ENCODE measurements around the gene CCDC81.
"Not testable (repeated sequence)": the region's sequence is repeated elsewhere in the genome, so short reads cannot be mapped to it uniquely, and the experiment has no call there.

Gene CCDC81

GRCh38 chr11:86388198-86388597, 13.5 kb downstream of the CCDC81 start:
- DNase-seq, result no peak

- no peak for DNase-seq
Observed at GRCh38 chr11:86390487-86390886, 15.8 kb downstream of the CCDC81 start.

- peak; percentile 34 for DNase-seq
Observed at GRCh38 chr11:86395061-86395551, 20.4 kb downstream of the CCDC81 start.

DNA sequence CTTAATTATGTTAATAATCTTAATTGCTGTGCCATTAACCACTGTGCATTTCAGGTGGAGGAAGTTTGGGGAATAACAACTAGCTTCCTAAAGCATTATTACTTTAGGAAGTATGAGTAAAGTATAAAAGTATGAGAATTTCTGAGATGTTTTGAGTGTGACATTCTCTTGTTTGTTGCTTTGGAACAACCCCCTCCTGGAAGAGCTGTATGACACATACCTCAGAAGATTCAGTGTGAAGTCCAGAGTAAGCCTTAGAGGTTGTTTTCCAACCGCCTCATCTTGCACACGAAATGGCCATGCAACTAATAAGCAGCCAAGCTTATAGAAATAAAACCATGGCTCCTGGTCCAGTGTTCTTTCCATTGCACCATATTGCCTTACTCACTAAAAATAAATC, 21.7 kb downstream of the CCDC81 start:
- DNase-seq, result peak; percentile 77

DNA sequence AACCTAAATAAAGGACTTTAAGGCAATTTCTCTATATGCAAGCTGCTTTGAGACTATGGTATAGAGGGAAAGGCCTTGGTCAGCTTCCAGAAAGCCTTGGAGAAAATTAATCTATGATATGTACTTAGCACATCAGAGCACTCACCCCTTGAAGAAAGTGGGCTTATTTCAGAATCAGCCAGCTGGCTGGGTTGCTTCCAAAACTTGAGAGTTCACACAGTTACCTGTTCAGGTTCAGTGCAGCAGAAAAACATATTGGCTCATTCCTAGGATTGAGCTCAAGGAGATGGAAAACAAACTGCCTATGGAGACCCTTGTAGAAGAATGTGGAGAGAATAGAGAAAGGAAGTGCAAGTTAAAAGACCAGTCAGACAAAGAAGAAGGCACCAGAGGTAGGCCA, 22.7 kb downstream of the CCDC81 start:
- DNase-seq, result no peak

GRCh38 chr11:86398106-86398505, 23.4 kb downstream of the CCDC81 start:
- no peak for DNase-seq

GRCh38 chr11:86403458-86403857, 28.8 kb downstream of the CCDC81 start:
- no peak for DNase-seq

DNA sequence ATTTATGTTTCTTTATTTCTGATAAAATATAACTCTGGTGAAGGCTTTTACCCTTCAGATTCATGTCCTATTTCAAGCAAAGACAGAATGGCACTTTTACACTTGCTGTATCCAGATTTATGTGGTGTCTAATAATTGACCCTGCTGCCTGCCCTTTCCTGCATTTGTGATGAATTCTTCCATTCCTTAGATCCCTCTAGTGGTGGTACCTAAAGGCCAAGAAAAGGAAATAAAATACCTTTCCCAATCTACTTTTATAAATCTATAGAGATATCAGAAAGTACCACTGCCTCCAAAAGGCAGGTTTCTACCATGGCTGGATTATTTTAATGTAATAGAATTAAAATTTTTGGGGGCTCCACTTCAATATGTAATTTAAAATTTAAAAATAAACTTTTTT, 34.2 kb downstream of the CCDC81 start:
- no peak for DNase-seq

DNA sequence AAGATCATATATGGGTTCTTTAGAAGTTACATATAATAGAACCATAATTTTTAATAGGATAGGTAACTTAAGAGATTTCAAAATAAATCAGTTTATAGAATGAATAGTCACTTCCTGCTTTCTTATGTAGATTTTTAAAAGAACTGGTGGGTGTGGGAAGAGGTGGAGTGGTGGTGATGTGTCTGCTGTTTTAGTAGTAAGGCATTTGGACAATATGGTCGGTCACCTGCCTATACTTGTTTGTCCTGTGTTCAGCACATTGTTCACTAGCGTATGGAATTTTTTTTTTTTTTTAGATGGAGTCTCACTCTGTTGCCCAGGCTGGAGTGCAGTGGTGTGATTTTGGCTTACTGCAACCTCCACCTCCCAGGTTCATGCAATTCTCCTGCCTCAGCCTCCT, 39.3 kb downstream of the CCDC81 start:
- no peak for DNase-seq

GRCh38 chr11:86415026-86415425, 40.3 kb downstream of the CCDC81 start:
- no peak for DNase-seq

GRCh38 chr11:86416494-86416893, 41.8 kb downstream of the CCDC81 start:
- DNase-seq, result no peak

DNA sequence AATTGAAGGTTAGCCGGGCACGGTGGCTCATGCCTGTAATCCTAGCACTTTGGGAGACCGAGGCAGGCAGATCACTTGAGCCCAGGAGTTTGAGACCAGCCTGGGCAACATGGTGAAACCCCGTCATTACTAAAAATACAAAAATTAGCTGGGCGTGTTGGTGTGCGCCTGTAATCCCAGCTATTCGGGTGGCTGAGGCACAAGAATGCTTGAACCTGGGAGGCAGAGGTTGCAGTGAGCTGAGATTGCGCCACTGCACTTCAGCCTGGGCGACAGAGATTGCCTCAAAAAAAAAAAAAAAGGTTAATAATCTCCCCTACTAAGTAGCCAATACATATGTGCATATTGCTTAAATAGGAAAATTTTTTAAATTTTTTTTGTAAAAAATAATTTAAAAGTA, 42.3 kb downstream of the CCDC81 start:
- DNase-seq, result not testable (repeated sequence)

- no peak for DNase-seq
Observed at GRCh38 chr11:86418106-86418505, 43.4 kb downstream of the CCDC81 start.

DNA sequence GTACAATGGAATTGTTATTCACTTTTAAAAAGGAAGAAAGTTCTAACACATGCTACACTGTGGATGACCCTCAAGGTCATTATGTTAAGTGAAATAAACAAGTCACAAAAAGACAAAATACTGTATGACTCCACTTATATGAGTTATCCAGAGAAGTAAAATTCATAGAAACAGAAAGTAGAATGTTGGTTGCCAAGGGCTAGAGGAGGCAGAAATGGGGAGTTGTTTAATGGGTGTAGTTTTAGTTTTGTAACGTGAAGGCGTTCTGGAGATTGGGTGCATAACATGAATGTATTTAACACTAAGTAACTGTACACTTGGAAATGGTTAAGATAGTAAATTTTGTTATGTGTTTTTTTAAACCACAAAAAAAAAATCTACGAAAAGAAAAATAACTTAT, 43.8 kb downstream of the CCDC81 start:
- DNase-seq, result no peak

DNA sequence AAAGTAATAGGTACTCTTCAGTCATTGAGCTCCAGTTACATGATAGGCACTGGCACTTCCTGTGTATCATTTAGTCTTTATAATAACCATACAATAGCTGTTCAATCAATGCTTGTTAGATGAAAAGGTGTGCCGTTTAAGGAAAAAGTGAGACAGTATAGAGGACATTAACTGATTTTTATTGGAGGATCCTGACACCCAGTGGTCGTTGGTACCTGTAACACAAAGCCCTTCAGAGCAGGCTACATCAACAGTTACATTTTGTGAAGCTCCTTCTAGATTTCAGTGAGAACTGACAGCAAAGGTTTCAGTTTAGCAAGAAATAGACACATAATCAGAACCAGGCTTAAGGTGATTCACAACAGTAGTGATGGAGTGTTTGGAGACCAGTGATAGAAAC, 44.2 kb downstream of the CCDC81 start:
- peak; percentile 23 for DNase-seq

- no peak for DNase-seq
Observed at GRCh38 chr11:86421946-86422345, 47.3 kb downstream of the CCDC81 start.

- DNase-seq, result no peak
Observed at GRCh38 chr11:86422371-86422770, 47.7 kb downstream of the CCDC81 start.

DNA sequence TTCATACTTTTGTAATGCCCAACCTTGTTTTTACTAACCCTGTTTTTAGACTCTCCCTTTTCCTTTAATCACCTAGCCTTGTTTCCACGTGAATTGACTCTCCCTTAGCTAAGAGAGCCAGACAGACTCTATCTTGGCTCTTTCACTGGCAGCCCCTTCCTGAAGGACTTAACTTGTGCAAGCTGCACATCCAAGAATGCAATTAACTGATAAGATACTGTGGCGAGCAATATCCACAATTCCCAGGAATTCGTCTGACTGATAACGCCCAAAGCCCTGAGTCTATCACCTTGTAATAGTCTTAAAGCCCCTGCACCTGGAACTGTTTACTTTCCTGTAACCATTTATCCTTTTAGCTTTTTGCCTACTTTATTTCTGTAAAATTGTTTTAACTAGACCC, 48.8 kb downstream of the CCDC81 start:
- not testable (repeated sequence) for DNase-seq

DNA sequence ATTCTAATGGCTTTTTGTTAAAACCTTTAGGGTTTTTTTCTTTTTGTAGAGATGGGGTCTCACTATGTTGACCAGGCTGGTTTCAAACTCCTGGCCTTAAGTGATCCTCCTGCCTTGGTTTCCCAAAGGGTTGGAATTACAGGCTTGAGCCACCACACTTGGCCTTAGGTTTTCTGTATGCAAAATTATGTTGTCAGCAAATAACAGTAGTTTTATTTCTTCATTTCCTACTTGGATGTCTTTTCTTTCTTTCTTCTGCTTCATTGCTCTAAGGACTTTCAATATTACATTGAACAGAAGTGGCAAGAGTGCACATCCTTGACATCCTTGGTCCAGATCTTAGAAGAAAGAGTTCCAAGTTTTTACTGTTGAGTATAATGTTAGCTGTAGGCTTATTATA, 52.8 kb downstream of the CCDC81 start:
- DNase-seq, result no peak

GRCh38 chr11:86431258-86431657, 56.6 kb downstream of the CCDC81 start:
- DNase-seq, result no peak

DNA sequence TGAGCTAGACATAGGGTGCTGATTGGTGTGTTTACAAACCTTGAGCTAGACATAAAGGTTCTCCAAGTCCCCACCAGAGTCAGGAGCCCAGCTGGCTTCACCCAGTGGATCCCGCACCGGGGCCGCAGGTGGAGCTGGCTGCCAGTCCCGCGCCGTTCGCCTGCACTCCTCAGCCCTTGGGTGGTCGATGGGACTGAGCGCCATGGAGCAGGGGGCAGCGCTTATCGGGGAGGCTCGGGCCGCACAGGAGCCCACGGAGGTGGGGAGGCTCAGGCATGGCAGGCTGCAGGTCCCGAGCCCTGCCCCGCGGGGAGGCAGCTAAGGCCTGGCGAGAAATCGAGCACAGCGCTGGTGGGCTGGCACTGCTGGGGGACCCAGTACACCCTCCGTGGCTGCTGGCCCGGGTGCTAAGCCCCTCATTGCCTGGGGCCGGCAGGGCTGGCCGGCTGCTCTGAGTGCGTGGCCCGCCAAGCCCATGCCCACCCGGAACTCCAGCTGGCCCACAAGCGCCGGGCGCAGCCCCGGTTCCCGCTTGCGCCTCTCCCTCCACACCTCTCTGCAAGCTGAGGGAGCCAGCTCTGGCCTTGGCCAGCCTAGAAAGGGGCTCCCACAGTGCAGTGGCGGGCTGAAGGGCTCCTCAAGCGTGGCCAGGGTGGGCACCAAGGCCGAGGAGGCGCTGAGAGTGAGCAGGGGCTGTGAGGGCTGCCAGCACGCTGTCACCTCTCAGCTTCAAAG, 58.8 kb downstream of the CCDC81 start:
- not testable (repeated sequence) for DNase-seq

- no peak for DNase-seq
Observed at GRCh38 chr11:86435711-86436110, 61.0 kb downstream of the CCDC81 start.

- DNase-seq, result peak; percentile 81
Observed at GRCh38 chr11:86438685-86439084, 64.0 kb downstream of the CCDC81 start.

GRCh38 chr11:86440305-86440716, 65.6 kb downstream of the CCDC81 start:
- DNase-seq, result peak; percentile 57

DNA sequence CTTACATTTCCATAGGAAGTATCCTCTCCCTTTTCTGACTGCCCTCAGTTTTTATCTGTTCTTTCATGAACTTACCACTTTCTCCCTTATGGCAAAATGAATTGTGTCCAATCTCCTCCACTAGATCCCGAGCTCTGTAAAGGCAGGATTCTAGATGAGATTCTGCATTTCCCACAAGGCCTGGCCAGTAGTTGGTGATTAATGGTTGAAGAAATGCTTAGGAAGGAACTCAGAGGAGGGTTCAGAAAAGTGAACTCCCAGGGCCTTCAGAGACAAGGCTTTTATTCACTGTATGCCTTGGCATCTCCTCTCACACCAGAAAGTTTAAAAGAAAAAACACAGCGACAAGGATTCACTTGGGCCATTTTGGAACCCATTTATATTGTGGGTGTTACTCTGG, 66.2 kb downstream of the CCDC81 start:
- DNase-seq, result no peak
